ENCODE results near the gene MDFI.

The MDFI gene

GRCh38 chr6:41672816-41673703 lies 34.8 kb downstream of the MDFI start:
- DNase-seq (ENCODE audit: low read depth in 3 of 3), result no peak

DNA sequence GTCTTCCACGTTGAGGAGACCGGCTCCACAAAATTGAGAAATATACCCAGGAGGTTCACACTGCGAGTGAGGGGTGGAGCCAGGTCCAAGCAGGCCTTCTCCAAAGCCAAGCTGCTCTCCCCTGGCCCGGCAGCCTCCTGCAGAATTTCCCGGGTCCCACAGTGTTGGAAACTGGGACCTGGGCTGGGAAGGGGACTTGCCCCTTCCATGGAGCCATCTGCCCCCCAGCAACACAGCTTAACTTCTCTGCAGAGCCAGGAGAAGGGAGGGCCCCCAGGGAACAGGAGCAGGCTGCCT lies 35.4 kb downstream of the MDFI start:
- no peak for DNase-seq (ENCODE audit: low read depth in 3 of 3)

DNA sequence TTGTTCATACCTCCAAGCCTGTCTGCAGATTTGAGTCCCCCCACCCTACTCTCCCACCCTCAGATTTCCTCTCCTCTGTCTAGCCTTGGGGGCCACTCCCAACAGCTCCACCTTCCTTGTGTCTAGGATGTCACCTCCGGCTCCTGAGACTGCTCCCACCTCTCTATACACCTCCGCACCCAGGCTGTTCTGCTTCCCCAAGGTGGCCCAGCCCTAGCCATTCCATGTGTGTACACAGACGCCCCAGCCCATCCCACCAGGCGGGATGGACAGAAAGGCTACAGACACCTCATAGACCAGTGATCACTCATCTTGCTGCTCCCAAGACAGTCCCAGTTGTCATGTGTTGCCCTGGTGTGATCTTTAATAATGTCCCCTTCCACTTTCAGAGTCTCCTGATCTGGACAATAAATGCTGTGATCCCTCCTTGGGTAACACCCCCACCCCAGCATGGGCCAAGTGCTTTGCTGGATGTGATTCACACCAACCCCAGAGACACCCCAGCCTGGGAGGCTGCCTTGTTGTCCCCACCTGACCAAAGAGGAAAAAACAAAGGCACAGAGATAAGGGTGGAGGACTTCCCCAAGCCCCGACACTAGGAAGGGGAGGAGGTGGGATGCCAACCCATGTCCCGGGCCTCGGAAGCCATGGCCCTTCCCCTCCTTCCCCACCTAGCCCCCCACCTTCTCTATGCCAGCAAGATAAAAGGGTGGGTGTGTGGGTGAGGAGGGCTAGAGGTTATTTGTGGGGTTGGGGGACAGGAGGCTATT lies 36.1 kb downstream of the MDFI start:
- DNase-seq (ENCODE audit: low read depth in 3 of 3), result no peak

DNA sequence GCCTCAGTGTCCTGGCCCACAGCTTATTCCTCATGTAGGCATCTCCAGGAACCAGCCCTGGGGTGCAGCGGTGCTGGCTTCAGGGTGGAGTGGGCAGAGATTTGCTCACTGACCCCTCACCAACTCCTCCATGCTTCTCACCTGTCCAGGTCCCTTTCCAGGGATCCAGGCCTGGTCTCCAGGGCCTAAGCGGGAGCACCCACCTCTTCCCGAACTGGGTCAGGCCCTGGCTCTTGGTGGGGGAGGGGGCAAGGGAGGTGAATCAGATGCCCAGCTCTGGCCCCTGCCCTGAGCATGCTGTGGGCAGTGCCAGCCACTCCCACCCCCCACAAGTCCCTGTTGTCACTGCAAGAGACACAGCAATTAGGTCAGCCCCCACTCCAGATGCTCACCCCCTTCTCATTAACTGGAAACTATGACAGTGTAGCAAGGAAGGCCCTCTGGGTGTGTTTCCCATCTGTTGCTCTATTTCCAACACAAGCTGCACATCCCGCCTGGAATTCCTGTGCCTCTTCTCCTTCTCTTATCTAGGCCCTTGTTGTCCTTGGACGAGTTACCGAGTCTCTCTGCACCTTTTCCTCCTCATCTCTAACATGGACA lies 37.0 kb downstream of the MDFI start:
- no peak for DNase-seq (ENCODE audit: low read depth in 3 of 3)

GRCh38 chr6:41675992-41676391 lies 37.7 kb downstream of the MDFI start:
- DNase-seq (ENCODE audit: low read depth in 3 of 3), result no peak

GRCh38 chr6:41676431-41676830 lies 38.2 kb downstream of the MDFI start:
- DNase-seq (ENCODE audit: low read depth in 3 of 3), result no peak

GRCh38 chr6:41677124-41677921 lies 39.1 kb downstream of the MDFI start:
- DNase-seq (ENCODE audit: low read depth in 3 of 3), result no peak

- no peak for DNase-seq (ENCODE audit: low read depth in 3 of 3)
These were observed 40.3 kb downstream of the MDFI start for GRCh38 chr6:41678511-41679084.

GRCh38 chr6:41679696-41680095 lies 41.4 kb downstream of the MDFI start:
- DNase-seq (ENCODE audit: low read depth in 3 of 3), result no peak

- DNase-seq (ENCODE audit: low read depth in 3 of 3), result no peak
These were observed 42.1 kb downstream of the MDFI start for GRCh38 chr6:41680182-41680965.

DNA sequence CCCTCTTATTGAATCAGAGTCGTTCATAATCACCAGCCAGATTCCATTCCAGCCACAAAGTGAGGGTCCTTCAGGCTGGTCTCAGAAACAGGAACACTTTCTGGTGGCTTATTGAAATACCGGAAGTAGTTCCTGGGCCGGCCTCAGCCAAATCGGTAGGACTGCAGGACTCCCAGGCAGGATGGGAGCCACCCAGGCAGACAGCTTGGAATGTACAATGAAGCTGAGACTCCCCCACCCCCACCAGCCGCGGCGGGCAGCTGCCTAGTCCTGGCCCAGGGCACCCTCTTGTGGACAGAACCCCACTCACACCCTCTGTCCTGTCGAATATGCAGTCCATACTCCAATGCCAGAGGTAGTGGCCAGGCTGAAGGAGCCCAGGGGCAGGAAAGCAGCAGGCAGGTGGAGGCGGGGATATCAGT lies 43.8 kb downstream of the MDFI start:
- DNase-seq (ENCODE audit: low read depth in 3 of 3), result peak; percentile 38 to 52 (median 44)

DNA sequence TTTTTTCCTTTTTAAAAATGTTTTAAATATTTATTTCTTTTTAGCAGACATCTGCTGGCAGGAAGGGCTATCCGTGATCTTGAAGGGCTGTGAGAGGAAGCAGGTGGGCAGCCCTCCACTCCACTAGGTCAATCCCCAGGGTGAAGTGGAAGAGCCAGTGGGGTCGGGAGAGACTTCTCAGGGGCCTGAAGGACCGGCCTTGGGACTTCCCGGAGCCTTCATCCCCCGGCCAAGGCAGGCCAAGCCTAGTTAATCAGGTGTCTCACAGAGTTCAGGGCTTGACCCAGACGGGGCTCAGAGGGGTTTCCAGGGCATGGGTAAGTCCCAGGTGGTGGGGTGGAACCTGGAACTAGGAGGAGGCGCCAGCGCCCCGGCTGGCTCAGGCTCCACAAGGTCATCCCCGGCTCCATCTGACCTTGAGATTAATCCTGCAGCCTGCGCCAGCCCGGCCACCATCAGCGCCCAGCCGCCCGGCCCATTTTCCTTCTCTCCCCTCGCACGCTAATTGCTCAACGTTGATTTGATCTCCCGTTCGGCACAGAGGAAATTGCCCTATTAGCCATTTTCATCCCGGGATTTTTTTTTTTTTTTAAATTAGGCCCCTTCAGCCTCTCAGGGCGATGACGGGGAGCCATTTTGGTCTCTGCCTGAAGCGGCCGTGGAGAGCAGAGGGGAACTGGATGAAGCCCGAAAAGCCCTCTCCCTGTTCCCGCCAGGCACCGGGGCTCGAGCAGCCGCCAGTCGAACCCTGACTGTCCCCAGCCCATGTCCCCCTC lies 44.4 kb downstream of the MDFI start:
- peak in 1 of 3 experiments; percentile 18 for DNase-seq (ENCODE audit: low read depth in 3 of 3)

GRCh38 chr6:41683273-41683522 lies 44.9 kb downstream of the MDFI start:
- DNase-seq (ENCODE audit: low read depth in 3 of 3), result no peak

DNA sequence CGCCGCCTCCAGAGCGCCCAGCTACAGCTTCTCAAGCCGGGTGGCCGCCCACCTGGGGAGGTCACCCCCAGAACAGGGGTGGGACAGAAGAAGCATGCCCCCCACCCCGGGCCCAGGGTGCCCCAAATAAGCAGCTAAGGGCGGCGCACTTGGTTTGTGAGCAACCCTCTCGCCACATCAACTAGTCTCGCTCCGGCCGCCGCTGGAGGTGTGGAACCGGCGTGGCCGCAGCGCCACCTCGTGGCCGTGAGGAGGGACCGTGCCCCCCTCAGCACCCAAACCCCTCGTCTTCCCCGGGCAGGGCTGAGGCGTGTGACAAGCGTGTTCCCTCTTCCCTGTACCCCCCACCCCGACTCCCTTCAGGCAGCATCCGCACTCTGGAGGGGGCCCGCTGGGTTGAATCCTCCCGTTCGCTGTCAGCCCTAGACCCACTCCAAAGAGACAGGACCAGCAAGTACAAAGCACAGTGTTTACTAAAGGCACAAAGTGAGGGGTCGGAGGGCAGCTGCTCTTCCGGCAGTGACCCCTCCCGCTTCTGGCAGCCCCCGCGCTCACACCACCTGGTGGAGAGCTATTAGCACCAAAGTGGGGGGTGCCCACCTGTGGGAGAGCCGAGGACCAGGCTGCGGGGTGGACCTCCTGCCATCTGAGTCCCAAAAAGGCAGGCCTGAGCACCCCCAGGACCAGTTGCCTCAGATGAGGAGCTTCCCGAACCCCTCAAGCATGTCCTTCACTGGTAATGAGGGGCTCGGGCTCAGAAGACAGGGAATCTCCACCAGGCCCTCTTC lies 45.4 kb downstream of the MDFI start:
- peak; percentile 53 to 67 (median 59) for DNase-seq (ENCODE audit: low read depth in 3 of 3)

DNA sequence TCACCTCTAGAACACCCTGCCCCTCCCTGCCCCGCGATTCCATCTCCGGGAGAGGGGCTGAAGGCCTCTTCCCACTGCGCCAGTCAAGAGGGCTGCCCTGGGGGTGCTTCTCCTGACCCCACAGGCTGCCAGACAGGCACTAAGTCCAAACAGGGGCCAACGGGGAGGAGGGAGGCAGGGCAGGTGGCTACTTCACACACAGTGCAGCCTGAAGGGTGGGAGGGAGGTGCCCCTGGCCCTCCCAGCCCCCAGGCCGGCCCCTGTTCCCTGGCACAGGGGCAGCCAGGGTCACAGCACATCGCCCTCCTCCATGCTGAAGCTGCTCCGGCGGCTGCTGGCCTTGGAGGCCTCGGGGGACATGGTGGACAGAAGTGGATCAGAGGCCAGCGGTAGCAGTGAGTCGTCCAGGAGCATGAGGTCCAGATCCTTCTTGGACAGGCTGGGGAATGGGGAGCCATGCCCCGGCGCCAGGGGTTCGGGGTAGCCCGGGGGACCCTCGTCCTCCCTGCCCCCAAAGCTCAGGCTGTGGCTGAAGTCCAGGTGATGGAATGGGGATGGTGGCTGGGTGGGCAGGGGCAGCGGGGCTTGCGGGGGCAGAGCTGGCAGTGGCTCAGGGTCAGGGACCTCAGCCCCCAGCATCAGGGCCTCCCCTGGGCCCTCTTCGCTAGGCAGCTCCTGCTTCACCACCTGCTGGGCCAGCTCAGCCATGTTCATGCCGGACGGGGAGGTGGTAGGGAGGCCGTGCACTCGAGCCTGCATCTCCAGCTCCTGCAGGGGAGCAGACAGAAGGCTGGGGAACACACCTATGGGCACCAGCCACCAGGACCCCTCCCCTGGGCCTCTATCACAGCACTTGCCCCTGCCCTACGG lies 46.3 kb downstream of the MDFI start:
- DNase-seq (ENCODE audit: low read depth in 3 of 3), result no peak

GRCh38 chr6:41685641-41686380 lies 47.5 kb downstream of the MDFI start:
- no peak for DNase-seq (ENCODE audit: low read depth in 3 of 3)

DNA sequence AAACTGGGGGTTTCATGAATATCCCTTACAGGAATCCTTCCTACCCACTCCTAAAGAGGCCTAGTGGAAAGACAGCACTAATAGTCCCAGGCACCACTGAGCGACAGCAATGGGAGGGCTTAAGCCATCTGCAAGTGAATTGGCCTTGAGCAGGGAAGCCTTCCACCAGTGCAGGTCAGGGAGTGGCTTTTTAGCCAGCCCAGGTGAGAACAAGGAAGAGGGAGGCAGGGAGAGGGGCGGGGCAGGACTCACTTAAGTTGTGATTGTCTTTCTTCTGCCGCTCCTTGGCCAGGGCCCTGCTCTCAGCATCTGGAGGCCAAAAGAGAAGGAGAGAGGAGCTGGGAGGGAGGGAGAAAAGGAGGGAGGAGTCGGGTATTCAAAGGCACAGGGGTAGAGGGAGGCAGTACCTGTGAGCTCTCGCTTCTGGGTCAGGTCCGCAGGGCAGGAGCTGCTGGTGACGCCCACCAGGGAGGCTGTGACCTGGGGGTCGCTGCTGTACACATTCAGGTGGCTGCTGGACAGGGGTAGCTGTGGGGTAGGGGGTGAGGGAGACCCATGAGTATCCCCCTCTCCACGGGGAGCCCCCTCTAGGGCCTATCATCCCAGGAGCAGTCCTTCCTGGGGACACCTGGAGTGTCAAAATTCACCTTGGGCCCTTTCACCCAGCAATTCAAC lies 49.4 kb downstream of the MDFI start:
- no peak for DNase-seq (ENCODE audit: low read depth in 3 of 3)

Data from stimulated activated CD4-positive, alpha-beta T cell treated with anti-CD3 and anti-CD28 coated beads, TNF-alpha, amount 100 ng/mL, for 4 hours (primary cell).